PFSK-1 (cell line): ENCODE measurements around the gene NFATC2IP.

ENCODE experiments used
- FOXP2 ChIP-seq: optimal IDR thresholded peaks from 2 replicates; pipeline ENCODE3; 2011; ENCODE audit warnings: borderline replicate concordance, control low read depth, inconsistent platforms; ENCODE audit not compliant: insufficient read depth; ENCODE audit errors: extremely low read length, extremely low read depth
- POLR2AphosphoS5 ChIP-seq: IDR thresholded peaks from 2 replicates; pipeline ENCODE4 v1.6.1; 2012; ENCODE audit warnings: low read depth, mild to moderate bottlenecking, control low read depth, low read length, moderate library complexity
- REST ChIP-seq, 2 experiments: IDR thresholded peaks; 2 replicates each; pipeline versions ENCODE4 v1.6.1 to v1.8.0; 2011 to 2012; ENCODE audit warnings: low read depth in 2 of 2, low read length in 2 of 2, control low read depth in 1 of 2, inconsistent platforms in 1 of 2, mild to moderate bottlenecking in 1 of 2, moderate library complexity in 1 of 2; ENCODE audit not compliant: insufficient read depth in 1 of 2
- SIN3A ChIP-seq: IDR thresholded peaks from 2 replicates; pipeline ENCODE4 v1.6.1; 2012; ENCODE audit warnings: mild to moderate bottlenecking, low read length, moderate library complexity, borderline replicate concordance; ENCODE audit not compliant: insufficient read depth
- TAF1 ChIP-seq: IDR thresholded peaks from 2 replicates; pipeline ENCODE4 v1.6.1; 2012; ENCODE audit warnings: low read length, control low read depth, borderline replicate concordance; ENCODE audit not compliant: insufficient read depth

Gene NFATC2IP

DNA sequence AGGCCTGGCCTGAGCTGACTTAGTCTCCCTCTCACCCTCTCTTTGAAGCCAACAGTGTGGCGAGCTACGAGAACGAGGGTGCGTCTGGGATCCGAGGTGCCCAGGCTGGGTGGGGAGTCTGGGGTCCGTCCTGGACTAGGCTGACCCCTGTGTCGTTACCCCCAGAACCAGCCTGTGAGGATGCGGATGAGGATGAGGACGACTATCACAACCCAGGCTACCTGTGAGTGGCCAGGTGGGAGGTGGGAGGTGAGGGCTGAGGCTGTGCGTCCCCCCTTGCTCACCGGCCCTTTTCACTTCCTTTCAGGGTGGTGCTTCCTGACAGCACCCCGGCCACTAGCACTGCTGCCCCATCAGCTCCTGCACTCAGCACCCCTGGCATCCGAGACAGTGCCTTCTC lies 35.8 kb downstream of the NFATC2IP start:
- TF ChIP-seq FOXP2, result no peak
- TF ChIP-seq TAF1, result no peak
- TF ChIP-seq REST (IDR thresholded peaks at IDR 0.05; ENCODE audit: insufficient read depth in 1 of 2, low read depth in 2 of 2, low read length in 2 of 2), result no peak
- TF ChIP-seq POLR2AphosphoS5, result no peak
- TF ChIP-seq SIN3A, result no peak

DNA sequence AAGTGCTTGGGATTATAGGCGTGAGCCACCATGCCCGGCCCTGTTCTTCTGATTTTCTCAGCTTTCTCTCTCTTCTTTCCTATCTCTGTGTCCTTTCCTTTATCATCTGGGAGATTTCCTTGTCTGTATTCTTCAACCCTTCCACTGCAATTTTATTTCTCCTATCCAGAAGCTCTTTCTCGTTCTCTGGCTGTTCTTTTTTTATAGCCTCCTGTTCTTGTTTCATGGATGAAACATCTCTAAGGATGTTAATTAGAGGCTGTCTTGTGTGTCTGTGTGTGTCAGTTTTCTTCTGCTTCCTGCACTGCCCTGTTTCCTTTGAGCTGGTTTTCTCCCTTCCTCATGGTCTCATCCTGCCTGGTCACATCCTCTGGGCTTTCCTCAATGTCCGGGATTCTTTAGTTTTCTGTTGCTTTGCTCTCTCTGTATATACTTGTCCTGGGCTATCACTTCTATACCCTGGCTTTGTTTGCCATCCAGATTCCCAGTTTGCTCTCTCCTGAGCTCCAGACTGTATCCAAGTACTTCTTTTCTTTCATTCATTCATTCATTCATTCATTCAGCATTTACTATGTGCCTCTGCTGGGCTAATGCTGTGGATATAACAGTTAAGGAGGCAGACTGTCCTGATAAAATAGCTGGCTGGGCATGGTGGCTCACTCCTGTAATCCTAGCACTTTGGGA lies 36.6 kb downstream of the NFATC2IP start:
- TF ChIP-seq TAF1 (no peak), SIN3A (no peak), REST (IDR thresholded peaks at IDR 0.05; ENCODE audit: insufficient read depth in 1 of 2, low read depth in 2 of 2, low read length in 2 of 2) (no peak), POLR2AphosphoS5 (no peak), FOXP2 (no peak)

DNA sequence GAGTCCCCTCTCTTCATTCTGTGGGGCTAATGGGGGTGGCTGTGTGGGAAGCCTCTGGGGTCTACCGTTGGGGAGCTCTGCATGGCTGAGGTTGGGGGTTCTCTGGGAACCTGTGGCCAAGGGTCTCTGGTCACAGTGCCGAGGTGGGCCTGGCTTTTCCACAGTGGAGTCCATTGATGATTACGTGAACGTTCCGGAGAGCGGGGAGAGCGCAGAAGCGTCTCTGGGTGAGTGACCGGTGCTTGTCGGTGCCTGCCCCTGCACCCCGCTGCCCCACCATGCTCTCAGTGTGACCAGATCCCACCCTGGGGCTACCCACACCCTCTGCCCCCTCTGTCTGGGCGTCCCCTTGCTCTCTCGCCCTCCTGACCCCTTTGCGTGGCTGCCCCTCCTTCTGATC lies 38.6 kb downstream of the NFATC2IP start:
- TF ChIP-seq SIN3A, result no peak

- TF ChIP-seq FOXP2 (no peak), SIN3A (no peak), TAF1 (no peak), POLR2AphosphoS5 (no peak), REST (IDR thresholded peaks at IDR 0.05; ENCODE audit: insufficient read depth in 1 of 2, low read depth in 2 of 2, low read length in 2 of 2) (no peak)
Observed at GRCh38 chr16:28990375-28991040, 39.8 kb downstream of the NFATC2IP start.

- no peak for TF ChIP-seq POLR2AphosphoS5
- TF ChIP-seq TAF1, result no peak
- TF ChIP-seq FOXP2, result no peak
- no peak for TF ChIP-seq REST (IDR thresholded peaks at IDR 0.05; ENCODE audit: insufficient read depth in 1 of 2, low read depth in 2 of 2, low read length in 2 of 2)
- TF ChIP-seq SIN3A, result no peak
Observed at GRCh38 chr16:28991687-28992086, 41.0 kb downstream of the NFATC2IP start.
